Thyroid gland (tissue), 4 donors: ENCODE measurements around the gene HYDIN.

Source experiments
- POLR2A ChIP-seq, 2 donors: fragments of 450-650 bp; IDR thresholded peaks; one replicate each; pipeline ENCODE4 v1.6.1; 2017; ENCODE audit warnings: antibody characterized with exemption in 2 of 2, mild to moderate bottlenecking in 2 of 2, moderate library complexity in 1 of 2
- TF ChIP-seq, protein P1 (sequence below), 6 experiments: fragments of 200-600 bp in 3 of 6; fragments of 450-650 bp in 3 of 6; sonication (generic) in 3 of 6; IDR thresholded peaks; one replicate each; pipeline ENCODE4 v1.5.1; 2016 to 2019; ENCODE audit warnings: antibody characterized with exemption in 6 of 6, mild to moderate bottlenecking in 2 of 6, inconsistent platforms in 1 of 6, moderate library complexity in 1 of 6

DNA sequence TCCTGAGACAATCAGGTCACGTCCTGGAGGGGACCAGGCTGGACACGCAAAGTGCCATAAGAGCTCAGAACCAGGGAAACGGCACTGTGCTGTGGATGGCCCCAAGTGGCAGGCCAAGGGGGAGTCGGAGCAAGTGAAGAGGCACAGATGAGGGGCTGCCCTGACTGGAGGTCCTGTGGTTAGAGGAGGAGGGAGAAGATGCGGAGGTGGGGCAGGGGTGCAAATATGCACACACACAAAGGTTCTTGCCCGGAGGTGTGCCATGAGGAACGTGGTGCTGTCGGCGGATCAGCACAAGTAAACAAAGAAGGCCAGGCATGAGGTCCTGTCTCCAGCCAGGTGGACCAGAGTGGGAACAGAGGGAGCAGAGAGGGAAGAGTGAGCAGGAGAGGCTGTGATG, 453.0 kb downstream of the HYDIN start:
- TF ChIP-seq, protein P1, sequence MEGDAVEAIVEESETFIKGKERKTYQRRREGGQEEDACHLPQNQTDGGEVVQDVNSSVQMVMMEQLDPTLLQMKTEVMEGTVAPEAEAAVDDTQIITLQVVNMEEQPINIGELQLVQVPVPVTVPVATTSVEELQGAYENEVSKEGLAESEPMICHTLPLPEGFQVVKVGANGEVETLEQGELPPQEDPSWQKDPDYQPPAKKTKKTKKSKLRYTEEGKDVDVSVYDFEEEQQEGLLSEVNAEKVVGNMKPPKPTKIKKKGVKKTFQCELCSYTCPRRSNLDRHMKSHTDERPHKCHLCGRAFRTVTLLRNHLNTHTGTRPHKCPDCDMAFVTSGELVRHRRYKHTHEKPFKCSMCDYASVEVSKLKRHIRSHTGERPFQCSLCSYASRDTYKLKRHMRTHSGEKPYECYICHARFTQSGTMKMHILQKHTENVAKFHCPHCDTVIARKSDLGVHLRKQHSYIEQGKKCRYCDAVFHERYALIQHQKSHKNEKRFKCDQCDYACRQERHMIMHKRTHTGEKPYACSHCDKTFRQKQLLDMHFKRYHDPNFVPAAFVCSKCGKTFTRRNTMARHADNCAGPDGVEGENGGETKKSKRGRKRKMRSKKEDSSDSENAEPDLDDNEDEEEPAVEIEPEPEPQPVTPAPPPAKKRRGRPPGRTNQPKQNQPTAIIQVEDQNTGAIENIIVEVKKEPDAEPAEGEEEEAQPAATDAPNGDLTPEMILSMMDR (IDR thresholded peaks at IDR 0.05): peak in 1 of 6 experiments; percentile 8
- TF ChIP-seq POLR2A (IDR thresholded peaks at IDR 0.05): no peak
